IPS-18c (cell line): Measurements from ENCODE around the gene MAGI2.
"Not testable (repeated sequence)": the region's sequence is repeated elsewhere in the genome, so short reads cannot be mapped to it uniquely, and the experiment has no call there.

Source experiments
- H3K4me3 ChIP-seq: 2 replicates; pipeline ENCODE4 v1.7.0; 2013; ENCODE audit warnings: low read depth, mild to moderate bottlenecking, low read length, moderate library complexity; ENCODE audit not compliant: insufficient read depth
- H3K9me3 ChIP-seq: one replicate; pipeline ENCODE4 v1.6.1; 2013; ENCODE audit warnings: mild to moderate bottlenecking, low read length, moderate library complexity; ENCODE audit not compliant: control insufficient read depth, insufficient read depth

The MAGI2 gene

DNA sequence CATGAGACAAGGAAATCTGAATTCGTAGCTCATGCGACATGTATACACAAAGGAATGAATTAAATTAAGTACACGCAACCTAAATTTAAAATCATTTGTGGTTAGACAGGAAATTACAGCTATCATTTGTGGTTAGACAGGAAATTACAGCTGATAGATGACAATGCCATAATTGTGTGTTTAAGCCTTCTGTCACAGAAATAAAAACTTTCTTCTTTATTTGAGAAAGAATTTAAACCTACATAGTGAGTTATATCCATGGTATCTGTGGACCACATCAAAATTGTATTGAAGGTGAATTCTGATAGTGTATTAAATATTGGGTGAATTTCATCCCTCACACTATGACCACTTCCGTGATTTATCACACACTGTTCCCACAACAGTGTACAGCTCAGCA is 362.9 kb downstream of the MAGI2 start:
- H3K4me3 ChIP-seq, result no peak overlapping the region
- no peaks in the 10 kb centered on the region for H3K9me3 ChIP-seq

DNA sequence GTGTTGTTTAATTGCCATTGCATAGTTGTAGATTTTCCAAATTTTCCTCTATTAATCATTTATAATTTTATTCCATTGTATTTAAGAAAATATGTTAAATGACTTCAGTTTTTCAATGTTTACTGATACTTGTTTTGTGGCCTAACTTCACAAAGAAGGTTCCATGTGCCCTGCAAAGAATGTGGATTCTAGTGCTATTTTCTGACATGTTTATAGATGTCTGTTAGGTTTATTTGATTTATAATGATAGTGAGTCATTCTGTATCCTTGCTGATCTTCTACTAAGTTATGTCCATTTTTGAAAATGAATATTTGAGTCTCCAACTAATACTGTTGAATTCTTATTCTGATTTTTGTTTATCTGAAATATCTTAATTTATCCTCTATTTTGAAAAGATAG is 369.0 kb downstream of the MAGI2 start:
- Histone ChIP-seq H3K4me3 (no peak overlapping the region), H3K9me3 (no peaks in the 10 kb centered on the region)

DNA sequence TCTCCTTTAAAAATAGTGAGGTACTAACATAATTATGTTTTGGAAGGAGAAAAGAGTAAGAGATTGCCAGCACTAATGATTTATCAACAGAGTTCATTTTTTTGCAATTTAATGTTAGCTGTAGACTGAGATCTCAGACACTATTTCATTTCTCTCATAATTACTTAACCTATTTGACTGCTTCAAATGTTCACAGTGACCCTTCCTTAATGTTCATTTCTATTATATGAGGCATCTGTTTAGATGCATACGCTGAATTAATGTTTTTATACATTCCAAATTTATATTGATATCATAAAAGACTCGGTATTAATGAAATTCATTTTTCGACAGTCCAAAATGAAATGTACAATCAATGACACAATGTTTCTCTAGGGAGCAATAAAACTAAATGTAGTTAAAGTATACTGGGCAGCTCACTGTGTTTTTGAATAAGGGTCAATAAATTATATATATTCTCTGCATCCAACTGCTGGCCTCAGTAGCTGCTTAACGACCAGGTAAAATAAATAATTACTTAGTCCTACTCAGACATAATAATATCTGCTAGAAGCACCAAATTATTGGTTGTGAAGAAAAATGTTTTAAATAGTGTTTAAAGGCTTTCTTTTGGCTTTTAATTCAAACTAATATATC is 373.4 kb downstream of the MAGI2 start:
- Histone ChIP-seq H3K4me3 (no peak overlapping the region), H3K9me3 (no peaks in the 10 kb centered on the region)

DNA sequence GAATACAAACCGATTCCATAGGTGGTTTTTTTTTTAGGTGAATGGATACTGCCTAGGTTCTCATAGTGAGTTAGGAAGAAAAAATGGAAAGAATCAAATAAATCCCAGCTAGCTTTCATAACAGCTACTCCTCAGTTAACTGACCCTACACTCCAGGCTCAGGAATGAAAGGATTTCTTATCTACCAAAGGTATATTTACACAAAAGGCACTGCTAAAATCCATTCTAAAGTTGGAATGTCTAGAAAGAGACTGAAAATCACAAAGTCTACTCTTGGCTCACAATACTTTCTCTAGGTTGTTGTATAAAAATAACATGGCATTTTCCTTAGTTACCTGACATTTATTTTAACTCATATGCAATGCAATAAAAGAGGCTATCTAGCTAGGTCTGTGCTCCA is 375.2 kb downstream of the MAGI2 start:
- H3K9me3 ChIP-seq, result no peaks in the 10 kb centered on the region
- no peak overlapping the region for H3K4me3 ChIP-seq

DNA sequence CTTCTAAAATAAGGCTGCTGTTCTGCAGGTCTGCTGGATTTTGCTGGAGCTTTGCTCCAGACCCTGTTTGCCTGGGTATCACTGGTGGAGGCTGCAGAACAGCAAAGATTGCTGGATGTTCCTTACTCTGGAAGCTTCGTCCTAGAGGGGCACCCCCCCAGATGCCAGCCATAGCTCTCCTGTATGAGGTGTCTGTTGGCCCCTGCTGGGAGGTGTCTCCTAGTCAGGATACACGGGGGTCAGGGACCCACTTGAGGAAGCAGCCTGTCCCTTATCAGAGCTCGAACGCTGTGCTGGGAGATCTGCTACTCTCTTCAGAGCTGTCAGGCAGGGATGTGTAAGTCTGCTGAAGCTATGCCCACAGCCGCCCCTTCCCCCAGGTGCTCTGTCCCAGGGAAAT is 382.3 kb downstream of the MAGI2 start:
- not testable (repeated sequence) for H3K9me3 ChIP-seq, H3K4me3 ChIP-seq

DNA sequence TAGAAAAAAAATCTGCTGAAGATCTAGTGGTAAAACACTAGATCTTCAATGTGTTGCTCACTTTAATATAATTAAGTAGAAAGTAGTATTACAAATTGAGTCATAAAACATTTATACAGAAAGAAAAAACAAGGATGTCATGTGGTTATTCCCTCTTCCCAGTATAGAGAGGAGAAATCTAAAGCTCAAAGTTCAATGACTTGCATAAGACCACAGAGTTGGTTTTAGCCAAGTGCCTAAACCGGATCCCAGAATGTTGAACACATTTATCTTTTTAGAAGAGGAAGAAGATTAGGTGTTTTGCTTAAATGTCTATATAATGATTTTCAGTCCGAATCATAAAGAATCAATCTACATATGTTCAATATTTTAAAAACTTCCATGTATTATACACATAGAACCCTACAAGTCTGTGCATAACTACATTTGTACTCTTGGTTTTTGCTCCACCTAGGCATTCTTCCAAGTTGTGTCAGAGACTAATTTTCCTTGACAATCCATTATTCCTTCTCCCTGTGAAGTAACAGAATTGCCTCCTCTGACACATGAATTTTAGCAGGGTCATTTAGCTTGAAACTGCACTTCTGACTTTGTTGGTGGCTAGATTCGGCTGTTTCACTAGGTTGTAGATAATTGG is 389.2 kb downstream of the MAGI2 start:
- no peak overlapping the region for H3K4me3 ChIP-seq
- H3K9me3 ChIP-seq, result no peaks in the 10 kb centered on the region

DNA sequence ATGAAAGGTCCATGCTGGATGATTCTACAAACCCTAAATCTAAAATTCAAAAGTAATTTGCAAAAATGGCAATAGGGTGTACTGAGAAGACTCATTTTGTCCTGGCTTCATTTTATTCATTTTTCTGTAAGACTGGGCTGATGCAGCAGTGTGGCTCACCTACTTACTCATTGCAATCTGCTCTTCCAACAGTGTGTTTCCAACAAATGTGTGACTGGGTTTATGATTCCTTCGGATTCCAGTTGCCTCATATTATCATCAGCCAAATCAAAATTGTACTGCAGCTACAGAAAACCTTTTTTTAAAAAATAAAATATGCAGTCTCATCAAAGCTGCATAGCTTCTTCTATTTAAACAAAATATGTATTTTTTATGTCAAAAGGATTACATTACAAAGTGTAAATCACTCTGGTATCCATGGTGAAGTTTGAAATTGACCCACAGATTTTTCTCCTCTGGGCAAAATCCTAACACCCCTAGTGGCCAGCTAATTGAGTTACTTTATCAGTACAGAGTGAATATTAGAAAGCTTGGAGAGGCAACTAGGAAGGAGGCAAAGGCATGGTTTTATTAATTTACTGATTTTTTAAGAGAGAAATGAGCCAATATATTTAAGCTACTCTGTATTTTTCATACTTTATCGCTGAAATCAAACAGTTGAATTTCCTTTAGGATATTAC is 390.3 kb downstream of the MAGI2 start:
- Histone ChIP-seq H3K4me3 (no peak overlapping the region), H3K9me3 (no peaks in the 10 kb centered on the region)

DNA sequence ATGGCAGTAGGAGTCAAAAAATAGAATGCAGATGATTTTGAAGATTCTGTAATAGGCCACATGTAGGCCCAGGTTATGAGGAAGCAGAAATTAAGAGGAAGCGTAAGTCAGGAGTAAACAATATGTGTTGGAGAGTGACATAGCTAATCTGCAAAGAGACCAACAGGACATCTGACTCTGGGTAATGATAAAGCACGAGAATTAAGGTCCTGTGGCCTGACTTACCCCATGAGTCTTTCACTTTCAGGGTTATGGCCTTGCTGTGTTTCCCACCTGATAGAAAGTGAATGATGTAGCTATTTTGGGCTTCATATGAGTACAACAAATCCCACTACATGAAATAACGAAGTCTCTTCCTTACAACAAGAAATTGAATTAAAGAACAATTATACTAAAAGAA is 393.0 kb downstream of the MAGI2 start:
- Histone ChIP-seq H3K9me3 (no peaks in the 10 kb centered on the region), H3K4me3 (no peak overlapping the region)

DNA sequence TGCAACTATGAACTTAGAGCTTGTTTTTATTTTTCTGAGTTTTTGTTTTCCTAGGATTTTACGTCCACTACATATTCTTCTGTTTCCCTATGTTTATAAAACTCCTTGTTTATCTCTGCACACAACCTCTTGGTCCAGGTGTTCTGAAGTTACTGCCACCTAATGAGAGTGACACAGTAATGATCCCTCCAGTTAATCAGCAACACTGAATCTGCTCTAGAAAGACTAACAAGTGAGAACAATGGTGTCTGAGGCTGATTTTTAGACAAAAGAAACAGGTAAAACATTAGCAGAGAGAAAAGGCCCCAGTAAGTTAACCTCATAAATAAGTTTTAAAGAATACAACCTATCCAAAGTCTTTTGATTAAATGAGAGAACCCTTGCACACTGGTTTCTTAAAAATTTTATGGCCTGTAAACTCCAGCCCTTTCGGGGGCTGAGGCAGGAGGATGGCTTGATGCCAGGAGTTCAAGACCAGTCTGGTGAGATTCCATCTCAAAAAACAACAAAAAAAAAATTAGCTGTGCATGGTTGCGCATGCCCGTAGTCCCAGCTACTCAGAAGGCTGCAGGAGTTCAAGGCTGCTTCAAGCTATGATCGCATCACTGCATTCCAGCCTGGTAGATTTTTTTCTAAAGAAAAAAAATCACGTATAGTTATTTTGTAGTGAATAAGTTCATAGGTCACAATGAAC is 397.6 kb downstream of the MAGI2 start:
- Histone ChIP-seq H3K4me3 (no peak overlapping the region), H3K9me3 (no peaks in the 10 kb centered on the region)

DNA sequence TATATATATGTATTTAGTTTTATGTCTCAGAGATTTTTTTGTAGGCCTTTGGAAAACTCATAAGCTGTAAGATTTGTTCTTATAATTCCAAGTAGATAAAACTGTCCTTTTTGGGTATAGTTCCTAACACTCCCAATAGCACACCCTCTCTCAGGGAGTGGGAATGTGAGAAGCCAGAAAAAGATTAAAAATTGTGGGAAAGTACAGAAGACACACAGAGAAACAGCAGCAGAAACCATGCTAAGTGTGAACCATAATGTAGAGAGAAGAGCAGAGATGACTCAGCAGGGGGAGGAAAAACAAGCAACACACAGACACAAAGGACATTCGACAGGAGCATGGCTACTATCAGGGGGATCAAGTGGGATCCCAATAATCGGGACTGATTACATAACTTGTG is 401.6 kb downstream of the MAGI2 start:
- Histone ChIP-seq H3K4me3 (no peak overlapping the region), H3K9me3 (no peaks in the 10 kb centered on the region)

DNA sequence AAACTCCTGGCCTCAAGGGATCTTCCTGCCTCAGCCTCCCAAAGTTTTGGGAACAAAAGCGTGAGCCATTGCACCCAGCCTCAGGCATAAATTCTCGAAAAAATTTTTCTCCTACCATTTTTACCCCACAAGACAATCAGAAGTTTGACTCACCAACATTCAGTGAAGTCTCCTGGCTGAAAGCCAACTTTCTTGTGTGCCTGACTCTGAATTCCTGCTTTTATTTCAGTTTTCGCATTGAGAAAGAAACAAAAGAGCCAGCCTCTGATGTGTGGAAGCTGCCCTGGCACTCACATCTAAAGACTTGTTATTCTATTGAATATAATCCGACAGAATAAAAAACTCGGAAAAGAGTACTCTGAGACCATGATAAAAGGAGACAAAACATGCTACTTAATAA is 402.9 kb downstream of the MAGI2 start:
- H3K4me3 ChIP-seq, result no peak overlapping the region
- H3K9me3 ChIP-seq, result no peaks in the 10 kb centered on the region

DNA sequence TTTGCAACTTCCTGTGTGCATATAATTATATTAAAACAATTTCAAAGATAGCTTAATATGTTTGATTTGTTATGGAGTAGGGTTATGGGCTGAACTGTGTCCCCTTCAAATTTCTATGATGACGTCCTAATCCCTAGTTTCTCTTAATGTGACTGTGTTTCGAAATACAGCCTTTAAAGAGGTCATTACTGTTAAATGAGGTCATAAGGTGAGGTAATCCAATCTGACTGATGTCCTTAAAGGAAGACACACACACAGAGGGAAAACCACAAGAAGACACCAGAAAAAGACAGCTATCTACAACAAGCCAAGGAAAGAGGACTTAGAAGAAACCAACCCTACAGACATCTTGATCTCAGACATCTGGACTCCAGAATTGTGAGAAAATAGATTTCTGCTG is 407.4 kb downstream of the MAGI2 start:
- Histone ChIP-seq H3K4me3 (no peak overlapping the region), H3K9me3 (no peaks in the 10 kb centered on the region)

DNA sequence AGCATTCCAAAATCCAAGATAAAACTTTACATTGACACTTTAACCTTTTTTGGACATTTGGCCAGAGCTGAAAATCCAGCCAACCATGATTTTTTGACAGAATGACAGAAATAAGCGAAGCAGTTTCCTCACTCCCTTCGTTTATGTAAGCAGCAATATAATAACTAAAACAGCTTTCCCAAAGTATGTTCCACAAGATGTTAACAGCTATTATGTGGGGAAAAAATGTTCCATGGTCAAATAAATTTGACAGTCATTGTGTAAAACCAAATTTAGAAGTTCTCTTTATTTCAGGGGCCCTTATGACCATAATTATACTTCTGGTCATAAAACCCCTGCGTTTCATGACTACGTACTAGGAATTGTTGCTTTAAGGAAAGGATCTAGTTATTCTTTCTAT is 416.5 kb downstream of the MAGI2 start:
- H3K4me3 ChIP-seq, result no peak overlapping the region
- H3K9me3 ChIP-seq, result no peaks in the 10 kb centered on the region

DNA sequence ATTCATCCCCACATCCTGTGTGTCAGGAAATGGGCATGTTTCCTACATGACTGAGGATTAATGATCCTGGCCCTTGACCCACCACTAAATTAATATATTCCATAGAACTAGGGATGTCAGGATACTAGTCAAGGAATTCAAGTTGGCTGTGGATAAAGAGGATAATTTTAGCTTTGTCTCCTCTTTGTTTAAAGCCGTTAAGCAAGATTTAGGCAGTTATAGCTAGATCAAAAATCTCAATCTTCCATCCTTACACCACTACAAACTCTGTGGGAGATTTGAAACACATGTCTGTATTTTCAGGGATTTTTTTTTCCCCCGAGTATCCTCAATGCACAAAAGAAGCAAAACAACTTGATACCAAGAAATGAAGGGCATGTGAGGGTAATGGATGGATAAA is 417.1 kb downstream of the MAGI2 start:
- no peaks in the 10 kb centered on the region for H3K9me3 ChIP-seq
- no peak overlapping the region for H3K4me3 ChIP-seq

DNA sequence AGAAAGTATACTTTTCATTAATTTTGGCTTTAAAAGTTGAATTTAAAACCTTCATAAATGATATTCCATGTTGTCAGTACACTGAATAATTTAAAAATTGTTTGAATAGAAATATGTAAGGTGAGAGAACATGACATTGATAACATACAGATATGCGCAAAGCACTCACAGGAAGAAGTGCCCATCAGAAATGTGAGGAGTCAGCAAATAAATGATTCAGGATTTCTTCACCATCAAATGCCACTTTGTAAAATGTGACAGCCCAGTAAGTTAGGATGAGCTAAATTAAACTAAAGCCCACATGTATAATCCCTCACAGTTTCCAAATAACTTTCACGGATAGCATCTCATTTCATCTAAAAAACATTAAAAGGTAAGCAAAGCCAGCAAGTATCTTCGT is 417.6 kb downstream of the MAGI2 start:
- Histone ChIP-seq H3K4me3 (no peak overlapping the region), H3K9me3 (no peaks in the 10 kb centered on the region)

DNA sequence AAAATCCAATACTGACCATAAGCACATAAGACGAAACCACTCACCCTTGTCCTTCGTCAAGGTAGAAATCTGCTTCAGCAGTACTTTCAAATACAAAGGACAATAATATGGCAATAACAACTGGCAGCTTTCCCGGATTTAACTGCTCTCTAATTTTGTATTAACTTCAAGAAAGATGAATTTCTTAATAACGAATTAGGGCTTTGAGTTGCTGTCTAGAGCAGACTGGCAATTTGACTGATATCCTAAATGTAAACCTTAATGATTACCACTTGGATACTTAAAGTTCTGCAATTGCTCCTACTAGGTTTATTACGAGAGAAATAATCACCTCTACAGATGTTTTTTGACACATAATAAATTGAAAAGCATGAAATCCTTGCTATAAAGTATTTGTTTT is 418.7 kb downstream of the MAGI2 start:
- no peak overlapping the region for H3K4me3 ChIP-seq
- H3K9me3 ChIP-seq, result no peaks in the 10 kb centered on the region

DNA sequence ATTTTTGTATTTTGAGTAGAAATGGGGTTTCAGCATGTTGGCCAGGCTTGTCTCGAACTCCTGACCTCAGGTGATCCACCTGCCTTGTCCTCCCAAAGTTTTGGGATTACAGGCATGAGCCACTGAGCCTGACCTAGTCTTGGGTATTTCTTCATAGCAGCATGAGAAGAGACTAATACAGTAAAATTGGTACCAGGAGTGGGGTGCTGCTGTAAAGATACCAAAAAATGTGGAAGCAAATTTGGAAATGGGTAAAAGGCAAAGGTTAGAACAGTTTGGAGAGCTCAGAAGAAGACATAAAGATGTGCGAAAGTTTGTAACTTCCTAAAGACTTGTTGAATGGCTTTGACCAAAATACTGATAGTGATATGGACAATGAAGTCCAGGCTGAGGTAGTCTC is 433.8 kb downstream of the MAGI2 start:
- not testable (repeated sequence) for H3K4me3 ChIP-seq, H3K9me3 ChIP-seq

DNA sequence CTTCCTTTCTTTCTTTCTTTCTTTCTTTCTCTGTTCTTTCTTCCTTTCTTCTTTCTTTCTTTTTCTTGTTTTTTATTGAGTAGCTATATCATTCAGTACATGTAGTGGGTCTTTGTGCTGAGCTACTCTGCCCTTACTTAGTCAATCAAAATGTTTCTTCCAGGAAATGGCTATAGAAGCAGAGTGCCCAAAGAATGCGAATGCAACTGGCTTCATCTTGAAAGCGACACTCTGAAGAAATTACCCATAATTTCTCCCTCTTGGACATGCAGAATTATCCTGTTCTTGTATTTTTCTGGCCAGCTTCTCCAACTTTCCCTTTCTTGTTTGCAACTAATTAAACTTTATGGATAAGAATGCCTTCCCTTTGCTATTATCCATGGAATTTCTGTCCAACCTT is 441.5 kb downstream of the MAGI2 start:
- Histone ChIP-seq H3K4me3 (no peak overlapping the region), H3K9me3 (no peaks in the 10 kb centered on the region)
